Spleen (tissue), 11 donors: Measurements from ENCODE around the gene GRIK4. TPM values are rescaled to one million over a fixed set of nuclear protein-coding genes. Genes with fewer than 3 reads are reported as not detected.

Experiments
- DNase-seq: peaks from one replicate; pipeline ENCODE4 v3.0.0-alpha.2; 2020
- H3K27ac ChIP-seq, 8 donors: fragments of 200-600 bp; sonication (generic) in 7 of 8; 1 replicate in 4 of 8; 2 replicates in 4 of 8; pipeline versions ENCODE4 v1.5.0 to v1.8.0; 2016 to 2021; ENCODE audit warnings: inconsistent platforms in 4 of 8, mild to moderate bottlenecking in 4 of 8, moderate library complexity in 1 of 8
- H3K27me3 ChIP-seq, 7 donors: fragments of 200-600 bp; sonication (generic) in 6 of 7; replicated peaks in 1 of 7; 1 replicate in 4 of 7; 2 replicates in 3 of 7; pipeline versions ENCODE4 v1.5.0 to v1.8.0; 2016 to 2021; ENCODE audit warnings: inconsistent platforms in 3 of 7, mild to moderate bottlenecking in 1 of 7
- H3K36me3 ChIP-seq, 6 donors: fragments of 200-600 bp; sonication (generic) in 5 of 6; 1 replicate in 4 of 6; 2 replicates in 2 of 6; pipeline versions ENCODE4 v1.5.0 to v1.8.0; 2016 to 2021; ENCODE audit warnings: inconsistent platforms in 2 of 6
- H3K4me1 ChIP-seq, 6 donors: fragments of 200-600 bp; sonication (generic) in 5 of 6; 1 replicate in 3 of 6; 2 replicates in 3 of 6; pipeline versions ENCODE4 v1.5.0 to v1.8.0; 2016 to 2021; ENCODE audit warnings: inconsistent platforms in 3 of 6
- H3K4me3 ChIP-seq, 8 donors: fragments of 200-600 bp; sonication (generic) in 7 of 8; 1 replicate in 4 of 8; 2 replicates in 4 of 8; pipeline versions ENCODE4 v1.5.0 to v1.8.0; 2016 to 2021; ENCODE audit warnings: inconsistent platforms in 4 of 8, mild to moderate bottlenecking in 4 of 8, moderate library complexity in 2 of 8
- H3K9me3 ChIP-seq, 8 donors: fragments of 200-600 bp; sonication (generic) in 7 of 8; 1 replicate in 4 of 8; 2 replicates in 4 of 8; pipeline versions ENCODE4 v1.5.0 to v1.8.0; 2016 to 2021; ENCODE audit warnings: inconsistent platforms in 4 of 8
- CTCF ChIP-seq, 11 experiments: fragments of 200-600 bp in 7 of 11; fragments of 450-650 bp in 4 of 11; sonication (generic) in 4 of 11; IDR thresholded peaks in 8 of 11; conservative IDR thresholded peaks in 3 of 11; 1 replicate in 7 of 11; 2 replicates in 4 of 11; pipeline versions ENCODE4 v1.4.0 to v1.8.0; 2016 to 2021; ENCODE audit warnings: antibody characterized with exemption in 11 of 11, inconsistent platforms in 4 of 11, mild to moderate bottlenecking in 1 of 11
- POLR2A ChIP-seq, 3 donors: fragments of 450-650 bp; IDR thresholded peaks; one replicate each; pipeline ENCODE4 v1.5.1; 2017; ENCODE audit warnings: antibody characterized with exemption in 3 of 3, mild to moderate bottlenecking in 1 of 3
- POLR2AphosphoS5 ChIP-seq, 3 donors: sonication (generic); formaldehyde crosslinking; IDR thresholded peaks; one replicate each; pipeline ENCODE4 v1.5.1; 2017; ENCODE audit warnings: antibody characterized with exemption in 3 of 3
- WGBS, 5 donors: extraction: QIAGEN DNeasy Blood & Tissue Kit in 3 of 5; methylation state at CpG; one replicate each; pipeline versions ENCODE4 v1.1.5 to v1.1.7; 2013 to 2018; 5-methylcytosine and 5-hydroxymethylcytosine counted together
- intact Hi-C: fragments of 100-400 bp; cut with DNase I; formaldehyde crosslinking; loops from one replicate; pipeline ENCODE4 v1.15.0; 2023; ENCODE audit warnings: low total_unique reads
- polyA plus RNA-seq, 3 donors: library from polyadenylated mRNA; stranded (reverse); fragments of 200-250 nt; gene quantifications; one replicate each; pipeline ENCODE4 v1.2.1, GENCODE V29; 2013
- total RNA-seq, 7 donors: library from RNA; depleted of rRNA in 3 of 7; stranded (reverse); fragments of >200 nt in 3 of 7; fragmentation: NEBNext Ultra II Directional in 4 of 7; extraction: Animal tissue kit (Norgen Biotek cat#: 25700) in 4 of 7; gene quantifications; one replicate each; pipeline versions ENCODE4 v1.1.0 to v1.2.1, GENCODE V29; 2016 to 2021
- donor health status: healthy with polysubstance abuse.
- donor health status: DM: no; HTN: no; CAD: no; lungs with moderate emphysema.
- donor health status: DM: no; HTN: no; CAD: no.
- donor health status: Bipolar disorder and iron deficiency.
- donor health status: healthy.
- donor health status: DM: no; HTN: no; CAD: no.
- donor health status: DM: yes; HTN: yes; CAD: no.

The GRIK4 gene
- total and polyA plus RNA-seq, 10 donors: 0.04 to 2.4 (median 0.59) TPM

- 59 to 82% (median 66%) methylated on average over 2 of the region's 2 CpGs for WGBS, 5 donors
- TF ChIP-seq POLR2AphosphoS5 (IDR thresholded peaks at IDR 0.05) (no peak), POLR2A (IDR thresholded peaks at IDR 0.05) (no peak), CTCF (IDR thresholded peaks at IDR 0.05 in 8 of 11, conservative IDR thresholded peaks at IDR 0.05 in 3 of 11) (no peak)
- DNase-seq: no peak
Measured at GRCh38 chr11:120871924-120872323, 360.4 kb downstream of the GRIK4 start.

GRCh38 chr11:120873966-120874735 is 362.6 kb downstream of the GRIK4 start:
- 87 to 90% (median 89%) methylated on average over 14 to 15 of the region's 15 CpGs for WGBS, 5 donors
- H3K4me3 ChIP-seq: no peak overlapping the region
- H3K4me1 ChIP-seq: no peaks in the 10 kb centered on the region
- TF ChIP-seq CTCF (IDR thresholded peaks at IDR 0.05 in 8 of 11, conservative IDR thresholded peaks at IDR 0.05 in 3 of 11): no peak
- TF ChIP-seq POLR2AphosphoS5 (IDR thresholded peaks at IDR 0.05): no peak
- TF ChIP-seq POLR2A (IDR thresholded peaks at IDR 0.05): no peak
- H3K9me3 ChIP-seq: no peaks in the 10 kb centered on the region
- no peak overlapping the region for H3K27ac ChIP-seq
- H3K27me3 ChIP-seq: peaks cover 0 to 49% (median 0%) of the 10 kb centered on the region in 7 donors
- no peak for DNase-seq
- intact Hi-C loops: no loop called here
- no peaks in the 10 kb centered on the region for H3K36me3 ChIP-seq

More at GRCh38 chr11:120871924-120872323, 360.4 kb downstream of the GRIK4 start:
- Histone ChIP-seq H3K9me3 (no peaks in the 10 kb centered on the region), H3K4me3 (no peak overlapping the region), H3K27me3 (peaks cover 0 to 57% (median 0%) of the 10 kb centered on the region in 7 donors), H3K4me1 (no peaks in the 10 kb centered on the region), H3K36me3 (no peaks in the 10 kb centered on the region), H3K27ac (no peak overlapping the region)
- intact Hi-C loops: no loop called here

- no peak for DNase-seq
- 79 to 90% (median 89%) methylated on average over 1 of the region's 1 CpG for WGBS, 5 donors
- Histone ChIP-seq H3K27me3 (peaks cover 0 to 39% (median 0%) of the 10 kb centered on the region in 7 donors), H3K27ac (no peak overlapping the region), H3K9me3 (no peaks in the 10 kb centered on the region), H3K4me3 (no peak overlapping the region), H3K4me1 (no peaks in the 10 kb centered on the region), H3K36me3 (no peaks in the 10 kb centered on the region)
- intact Hi-C loops: no loop called here
- TF ChIP-seq CTCF (IDR thresholded peaks at IDR 0.05 in 8 of 11, conservative IDR thresholded peaks at IDR 0.05 in 3 of 11) (no peak), POLR2AphosphoS5 (IDR thresholded peaks at IDR 0.05) (no peak), POLR2A (IDR thresholded peaks at IDR 0.05) (no peak)
Measured at GRCh38 chr11:120875986-120876385, 364.4 kb downstream of the GRIK4 start.

- Histone ChIP-seq H3K9me3 (no peaks in the 10 kb centered on the region), H3K36me3 (no peaks in the 10 kb centered on the region), H3K27ac (no peak overlapping the region), H3K27me3 (peaks cover 0 to 40% (median 0%) of the 10 kb centered on the region in 7 donors), H3K4me1 (no peaks in the 10 kb centered on the region), H3K4me3 (no peak overlapping the region)
- intact Hi-C loops: no loop called here
- 85 to 92% (median 87%) methylated on average over 9 to 10 of the region's 10 CpGs for WGBS, 5 donors
- DNase-seq: no peak
- no peak for TF ChIP-seq CTCF (IDR thresholded peaks at IDR 0.05 in 8 of 11, conservative IDR thresholded peaks at IDR 0.05 in 3 of 11)
- TF ChIP-seq POLR2A (IDR thresholded peaks at IDR 0.05): no peak
Measured at GRCh38 chr11:120877746-120878365, 366.3 kb downstream of the GRIK4 start.
